ENCODE data around the gene ST7. TPM values are rescaled to one million over a fixed set of nuclear protein-coding genes. Genes with fewer than 3 reads are reported as not detected.
A peak's percentile ranks its signal among the peaks of the same experiment; 100 is the strongest.
"Not testable (repeated sequence)": the region's sequence is repeated elsewhere in the genome, so short reads cannot be mapped to it uniquely, and the experiment has no call there.

Gene ST7, protein sequence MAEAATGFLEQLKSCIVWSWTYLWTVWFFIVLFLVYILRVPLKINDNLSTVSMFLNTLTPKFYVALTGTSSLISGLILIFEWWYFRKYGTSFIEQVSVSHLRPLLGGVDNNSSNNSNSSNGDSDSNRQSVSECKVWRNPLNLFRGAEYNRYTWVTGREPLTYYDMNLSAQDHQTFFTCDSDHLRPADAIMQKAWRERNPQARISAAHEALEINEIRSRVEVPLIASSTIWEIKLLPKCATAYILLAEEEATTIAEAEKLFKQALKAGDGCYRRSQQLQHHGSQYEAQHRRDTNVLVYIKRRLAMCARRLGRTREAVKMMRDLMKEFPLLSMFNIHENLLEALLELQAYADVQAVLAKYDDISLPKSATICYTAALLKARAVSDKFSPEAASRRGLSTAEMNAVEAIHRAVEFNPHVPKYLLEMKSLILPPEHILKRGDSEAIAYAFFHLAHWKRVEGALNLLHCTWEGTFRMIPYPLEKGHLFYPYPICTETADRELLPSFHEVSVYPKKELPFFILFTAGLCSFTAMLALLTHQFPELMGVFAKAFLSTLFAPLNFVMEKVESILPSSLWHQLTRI
- 69.7 TPM for total RNA-seq

- DNase-seq (ENCODE audit: low spot score in 2 of 2) (peak; percentile 70 to 77), FAIRE-seq (no peak)
Measured at GRCh38 chr7:116953372-116953905, at the start of gene ST7. Gene ST7 (plus strand): TSS chr7:116953501. CDS start chr7:116953541, 40 bp downstream.

GRCh38 chr7:116906391-116906790 lies 46.9 kb upstream of the ST7 start:
- FAIRE-seq (no peak), DNase-seq (ENCODE audit: low spot score in 2 of 2) (no peak)

GRCh38 chr7:116910383-116910782 lies 42.9 kb upstream of the ST7 start:
- DNase-seq (ENCODE audit: low spot score in 2 of 2) (no peak), FAIRE-seq (no peak)

GRCh38 chr7:116911801-116912200 lies 41.5 kb upstream of the ST7 start:
- no peak for DNase-seq (ENCODE audit: low spot score in 2 of 2)

DNA sequence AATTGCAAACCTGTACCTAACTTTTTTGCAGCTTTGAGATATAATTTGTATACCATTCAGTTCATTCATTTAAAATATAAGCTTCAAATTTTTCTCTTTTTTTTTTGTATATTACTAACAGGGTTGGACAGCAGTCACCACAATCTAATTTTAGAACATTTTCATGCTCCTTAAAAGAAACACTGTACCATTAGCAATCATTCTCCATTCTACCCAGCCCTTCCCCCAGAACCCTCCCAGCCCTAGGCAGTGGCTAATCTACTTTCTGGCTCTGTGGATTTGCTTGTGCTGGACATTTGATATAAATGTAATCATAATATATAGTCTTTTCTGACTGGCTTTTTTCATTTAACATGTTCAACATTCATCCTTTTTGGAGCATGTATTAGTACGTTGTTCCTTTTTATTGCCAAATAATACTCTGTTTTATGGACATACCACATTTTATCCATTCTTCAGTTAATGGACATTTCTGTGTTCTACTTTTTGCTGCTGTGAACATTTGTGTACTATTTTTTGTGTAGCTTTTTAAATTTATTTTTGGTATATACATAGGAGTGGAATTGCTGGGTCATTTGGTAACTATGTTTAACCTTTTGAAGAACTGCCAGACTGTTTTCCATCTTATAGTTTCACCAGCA lies 40.9 kb upstream of the ST7 start:
- no peak for DNase-seq (ENCODE audit: low spot score in 2 of 2)
- FAIRE-seq = no peak

More at GRCh38 chr7:116911801-116912200, 41.5 kb upstream of the ST7 start:
- no peak for FAIRE-seq

GRCh38 chr7:116918704-116919103 lies 34.6 kb upstream of the ST7 start:
- DNase-seq (ENCODE audit: low spot score in 2 of 2) (no peak), FAIRE-seq (no peak)

- DNase-seq (ENCODE audit: low spot score in 2 of 2) (no peak), FAIRE-seq (no peak)
Measured at GRCh38 chr7:116920359-116920758, 32.9 kb upstream of the ST7 start.

DNA sequence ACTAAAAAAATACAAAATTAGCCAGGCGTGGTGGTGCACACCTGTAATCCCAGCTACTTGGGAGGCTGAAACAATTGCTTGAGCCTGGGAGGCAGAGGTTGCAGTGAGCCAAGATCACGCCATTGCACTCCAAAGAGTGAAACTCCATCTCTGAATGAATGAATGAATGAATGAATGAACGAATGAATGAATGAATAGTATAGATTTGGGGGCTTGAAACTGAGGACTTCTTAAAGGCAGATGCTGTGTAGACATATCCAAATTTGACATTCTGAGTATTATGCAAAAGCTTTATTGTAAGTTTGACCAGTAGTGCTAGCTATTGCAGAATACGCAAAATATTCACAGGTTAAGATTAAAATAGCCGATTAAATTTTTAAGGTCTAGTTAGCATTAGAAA lies 30.8 kb upstream of the ST7 start:
- FAIRE-seq = no peak
- DNase-seq (ENCODE audit: low spot score in 2 of 2) = no peak

- DNase-seq (ENCODE audit: low spot score in 2 of 2) (no peak), FAIRE-seq (no peak)
Measured at GRCh38 chr7:116924741-116925140, 28.6 kb upstream of the ST7 start.

- DNase-seq (ENCODE audit: low spot score in 2 of 2) = no peak
- FAIRE-seq = no peak
Measured at GRCh38 chr7:116929021-116929420, 24.3 kb upstream of the ST7 start.

DNA sequence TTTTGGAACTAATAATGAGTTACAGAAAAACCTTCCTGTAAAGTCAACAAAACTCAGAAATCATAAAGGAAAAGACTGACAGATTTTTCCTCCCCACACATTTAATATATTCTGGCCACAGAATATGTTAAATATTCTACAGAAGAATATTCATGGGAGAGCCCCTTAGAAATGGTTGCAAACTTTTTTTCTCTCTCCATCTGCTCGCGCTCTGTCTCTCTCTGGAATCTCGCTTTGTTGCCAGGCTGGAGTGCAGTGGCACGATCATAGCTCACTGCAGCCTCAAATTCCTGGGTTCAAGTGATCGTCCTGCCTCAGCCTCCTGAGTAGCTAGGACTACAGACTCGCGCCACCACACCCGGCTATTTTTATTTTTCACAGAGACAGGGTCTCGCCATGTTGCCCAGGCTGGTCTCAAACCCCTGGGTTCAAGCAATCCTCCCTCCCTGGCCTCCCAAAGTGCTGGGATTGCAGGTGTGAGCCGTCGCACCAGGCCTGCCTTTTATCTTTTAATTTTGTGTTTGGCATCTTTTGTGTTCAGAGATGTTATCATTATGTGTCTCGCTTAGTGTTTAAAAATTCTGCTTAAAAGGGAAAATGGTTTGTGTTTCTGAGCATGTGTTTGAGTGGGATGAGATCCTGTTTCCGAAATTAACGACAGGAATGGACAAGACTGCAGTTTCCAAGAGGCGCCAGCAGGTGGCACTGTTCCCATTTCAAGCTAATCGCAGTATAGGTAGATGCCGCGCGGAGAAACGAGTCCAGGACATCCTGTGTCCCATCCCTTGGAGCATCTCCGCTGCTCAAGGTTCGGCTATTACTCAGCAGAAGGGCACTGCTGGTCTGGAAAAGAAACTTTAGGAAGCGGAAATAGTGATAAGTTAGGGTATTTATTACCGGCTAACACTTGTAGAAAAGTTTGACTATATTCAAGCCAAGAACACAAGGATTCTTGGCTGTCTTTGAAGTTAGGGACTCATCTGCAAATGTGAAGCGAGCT lies 23.1 kb upstream of the ST7 start:
- FAIRE-seq = no peak
- peak; percentile 26 to 67 for DNase-seq (ENCODE audit: low spot score in 2 of 2)

DNA sequence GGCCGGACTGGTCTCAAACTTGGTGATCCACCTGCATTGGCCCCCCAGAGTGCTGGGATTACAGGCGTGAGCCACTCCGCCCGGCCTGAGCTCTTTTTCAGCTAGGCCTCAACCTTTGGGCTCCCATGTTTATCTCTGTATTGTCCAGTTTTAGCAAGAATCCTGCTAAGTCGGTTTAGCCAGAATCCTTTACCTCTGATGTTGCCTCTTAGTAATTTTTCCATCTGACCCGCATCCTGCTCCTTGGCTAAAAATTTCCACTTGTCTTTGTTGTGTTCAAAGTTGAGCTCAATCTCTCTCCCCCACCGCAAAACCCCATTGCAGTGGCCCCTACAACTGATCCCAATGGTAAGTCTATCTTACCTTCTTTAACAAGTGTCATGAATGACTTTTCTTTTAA lies 20.7 kb upstream of the ST7 start:
- DNase-seq (ENCODE audit: low spot score in 2 of 2) = no peak
- no peak for FAIRE-seq

- no peak for FAIRE-seq
- DNase-seq (ENCODE audit: low spot score in 2 of 2) = no peak
Measured at GRCh38 chr7:116933465-116933864, 19.8 kb upstream of the ST7 start.

DNA sequence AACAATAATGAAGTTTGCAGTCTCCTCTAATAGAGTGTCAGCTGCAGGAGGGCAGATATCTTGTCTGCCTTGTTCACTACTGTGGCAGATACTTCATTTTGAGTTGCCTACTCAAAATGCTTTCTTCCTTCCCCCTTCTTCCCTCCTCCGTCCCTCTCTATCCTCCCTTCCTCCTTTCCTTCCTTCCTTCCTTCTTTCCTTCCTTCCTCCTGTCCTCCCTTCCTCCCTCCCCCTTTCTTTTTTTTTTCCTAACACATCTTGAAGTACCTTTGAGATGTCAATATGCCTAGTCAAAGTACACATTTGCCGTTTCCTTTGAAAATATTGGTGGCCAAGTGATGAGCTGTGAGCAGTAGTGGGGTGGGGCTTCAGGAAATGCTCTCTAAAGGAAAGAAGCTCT lies 18.7 kb upstream of the ST7 start:
- DNase-seq (ENCODE audit: low spot score in 2 of 2) (no peak), FAIRE-seq (no peak)

DNA sequence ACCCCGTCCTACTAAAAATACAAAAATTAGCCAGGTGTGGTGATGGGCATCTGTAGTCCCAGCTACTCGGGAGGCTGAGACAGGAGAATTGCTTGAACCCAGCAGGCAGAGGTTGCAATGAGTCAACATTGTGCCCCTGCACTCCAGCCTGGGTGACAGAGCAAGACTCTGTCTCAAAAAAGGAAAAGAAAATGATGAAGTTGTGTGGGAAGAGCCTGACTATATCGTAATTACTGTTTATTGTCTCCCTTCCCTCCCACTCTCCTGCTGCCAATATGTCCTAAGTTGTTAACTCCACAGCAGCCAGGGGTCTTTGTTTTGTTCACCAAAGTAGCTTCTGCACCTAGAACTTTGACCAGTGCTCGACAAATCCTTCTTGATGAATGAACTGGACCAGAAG lies 16.5 kb upstream of the ST7 start:
- FAIRE-seq; DNase-seq (ENCODE audit: low spot score in 2 of 2): not testable (repeated sequence)

DNA sequence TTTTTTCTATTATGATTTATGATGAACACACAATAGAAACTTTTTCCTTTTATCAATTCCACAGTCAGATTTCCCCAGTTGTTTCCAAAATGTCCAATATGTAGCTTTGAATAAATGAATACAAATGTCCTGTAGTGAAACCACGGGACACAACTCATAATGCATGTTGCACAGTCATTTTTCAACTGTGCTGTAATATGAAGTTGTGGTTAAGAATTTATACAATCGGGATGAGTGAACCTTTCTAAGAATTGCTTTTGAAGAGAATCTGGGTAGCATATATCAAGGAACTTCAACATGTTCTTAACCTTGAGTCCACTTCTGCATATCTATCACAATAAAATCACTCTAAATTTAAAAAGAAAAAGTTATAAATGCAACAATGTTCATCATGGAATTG lies 14.6 kb upstream of the ST7 start:
- no peak for FAIRE-seq

DNA sequence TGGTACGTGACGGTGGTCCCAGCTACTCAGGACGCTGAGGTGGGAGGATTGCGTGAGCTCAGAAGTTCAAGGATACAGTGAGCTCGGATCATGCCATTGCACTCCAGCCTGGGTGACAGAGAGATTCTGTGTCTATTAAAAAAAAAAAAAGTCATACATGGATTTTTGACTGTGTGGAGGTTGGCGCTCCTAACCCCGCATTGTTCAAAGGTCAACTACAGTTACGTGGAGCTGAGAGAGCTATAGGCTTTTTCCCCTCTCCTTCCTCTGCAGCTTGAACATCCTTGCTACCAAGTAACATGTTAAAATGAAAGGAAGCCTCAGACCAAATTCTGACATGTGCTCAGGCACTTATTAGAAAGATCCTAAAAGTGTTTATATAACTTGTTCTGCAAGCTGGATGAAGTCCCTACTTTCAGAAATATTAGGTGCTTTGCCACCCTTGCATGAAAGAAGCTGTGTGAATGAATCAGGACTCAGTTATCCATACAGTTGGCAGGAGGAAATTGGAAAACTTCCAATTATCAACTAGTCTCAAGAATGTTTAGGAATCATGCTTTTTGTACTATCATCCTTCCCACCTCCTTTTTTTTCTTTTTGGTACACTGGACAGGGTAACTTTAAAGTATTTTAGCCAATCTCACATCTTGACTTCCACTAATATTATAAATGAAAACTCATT lies 12.5 kb upstream of the ST7 start:
- DNase-seq (ENCODE audit: low spot score in 2 of 2) (no peak), FAIRE-seq (no peak)

More for the DNA sequence above, 14.6 kb upstream of the ST7 start:
- DNase-seq (ENCODE audit: low spot score in 2 of 2) = no peak

DNA sequence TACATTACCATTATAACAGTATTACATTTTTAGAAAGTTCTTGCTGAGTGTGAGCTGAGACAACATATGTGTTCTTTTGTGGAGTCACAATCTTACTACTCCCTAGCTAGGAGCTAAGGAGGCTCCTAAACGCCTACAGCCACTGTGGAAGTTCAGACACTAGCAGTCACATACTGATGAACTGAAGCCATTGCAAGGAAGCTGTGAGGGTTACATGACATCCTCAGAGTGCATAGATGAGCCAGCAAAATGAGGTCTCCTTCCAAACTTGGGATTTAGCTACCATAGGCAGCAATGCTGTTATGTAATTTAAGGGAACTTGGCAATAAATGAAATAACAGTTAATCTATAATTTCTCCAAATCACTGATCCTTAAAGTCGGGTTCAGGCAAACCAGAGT lies 10.8 kb upstream of the ST7 start:
- FAIRE-seq (no peak), DNase-seq (ENCODE audit: low spot score in 2 of 2) (no peak)

- FAIRE-seq = no peak
- no peak for DNase-seq (ENCODE audit: low spot score in 2 of 2)
Measured at GRCh38 chr7:116948934-116949333, 4.4 kb upstream of the ST7 start.

All from frontal cortex (tissue), 4 donors.